ENCODE measurements around the gene CDK5RAP2.

Gene CDK5RAP2

GRCh38 chr9:120621941-120622340 is 42.0 kb upstream of the CDK5RAP2 start:
- no peak for TF ChIP-seq CTCF (IDR thresholded peaks at IDR 0.05; ENCODE audit: insufficient read depth, low read depth, low read length, missing control alignments)
- DNase-seq (ENCODE audit: low read depth), result no peak
- H3K4me3 ChIP-seq (ENCODE audit: low read depth, low read length), result no peak overlapping the region

- H3K4me3 ChIP-seq (ENCODE audit: low read depth, low read length), result no peak overlapping the region
- peak; percentile 74 for DNase-seq (ENCODE audit: low read depth)
- TF ChIP-seq CTCF (IDR thresholded peaks at IDR 0.05; ENCODE audit: insufficient read depth, low read depth, low read length, missing control alignments), result peak; percentile 76
Observed at GRCh38 chr9:120619751-120620655, 40.0 kb upstream of the CDK5RAP2 start.

- no peak for TF ChIP-seq CTCF (IDR thresholded peaks at IDR 0.05; ENCODE audit: insufficient read depth, low read depth, low read length, missing control alignments)
- no peak for DNase-seq (ENCODE audit: low read depth)
- no peak overlapping the region for H3K4me3 ChIP-seq (ENCODE audit: low read depth, low read length)
Observed at GRCh38 chr9:120616966-120617935, 37.3 kb upstream of the CDK5RAP2 start.

- TF ChIP-seq CTCF (IDR thresholded peaks at IDR 0.05; ENCODE audit: insufficient read depth, low read depth, low read length, missing control alignments), result no peak
- no peak overlapping the region for H3K4me3 ChIP-seq (ENCODE audit: low read depth, low read length)
- no peak for DNase-seq (ENCODE audit: low read depth)
Observed at GRCh38 chr9:120612218-120612617, 32.3 kb upstream of the CDK5RAP2 start.

- TF ChIP-seq CTCF (IDR thresholded peaks at IDR 0.05; ENCODE audit: insufficient read depth, low read depth, low read length, missing control alignments), result no peak
- DNase-seq (ENCODE audit: low read depth), result no peak
- no peak overlapping the region for H3K4me3 ChIP-seq (ENCODE audit: low read depth, low read length)
Observed at GRCh38 chr9:120611690-120612068, 31.7 kb upstream of the CDK5RAP2 start.

GRCh38 chr9:120610975-120611689 is 31.2 kb upstream of the CDK5RAP2 start:
- TF ChIP-seq CTCF (IDR thresholded peaks at IDR 0.05; ENCODE audit: insufficient read depth, low read depth, low read length, missing control alignments), result no peak
- DNase-seq (ENCODE audit: low read depth), result peak; percentile 5
- no peak overlapping the region for H3K4me3 ChIP-seq (ENCODE audit: low read depth, low read length)
